ENCODE results near the gene PTPRO.

PTPRO gene

GRCh38 chr12:15322164-15323061 lies at the start of gene PTPRO:
TSS of gene PTPRO (plus strand) at chr12:15322508.
- no peak for DNase-seq (ENCODE audit: low spot score)

GRCh38 chr12:15273896-15274295 lies 48.4 kb upstream of the PTPRO start:
- DNase-seq (ENCODE audit: low spot score): no peak

GRCh38 chr12:15274561-15274967 lies 47.7 kb upstream of the PTPRO start:
- DNase-seq (ENCODE audit: low spot score): no peak

- peak; percentile 45 for DNase-seq (ENCODE audit: low spot score)
Observed at GRCh38 chr12:15276088-15276698, 46.1 kb upstream of the PTPRO start.

- DNase-seq (ENCODE audit: low spot score): peak; percentile 6
Observed at GRCh38 chr12:15278816-15279658, 43.3 kb upstream of the PTPRO start.

- DNase-seq (ENCODE audit: low spot score): no peak
Observed at GRCh38 chr12:15280930-15281329, 41.4 kb upstream of the PTPRO start.

- no peak for DNase-seq (ENCODE audit: low spot score)
Observed at GRCh38 chr12:15289192-15289591, 33.1 kb upstream of the PTPRO start.

GRCh38 chr12:15293731-15294130 lies 28.6 kb upstream of the PTPRO start:
- DNase-seq (ENCODE audit: low spot score): no peak

- no peak for DNase-seq (ENCODE audit: low spot score)
Observed at GRCh38 chr12:15299947-15300346, 22.4 kb upstream of the PTPRO start.

- no peak for DNase-seq (ENCODE audit: low spot score)
Observed at GRCh38 chr12:15304296-15304695, 18.0 kb upstream of the PTPRO start.

- DNase-seq (ENCODE audit: low spot score): no peak
Observed at GRCh38 chr12:15306605-15307004, 15.7 kb upstream of the PTPRO start.

- no peak for DNase-seq (ENCODE audit: low spot score)
Observed at GRCh38 chr12:15307079-15307478, 15.2 kb upstream of the PTPRO start.

GRCh38 chr12:15318841-15319240 lies 3.5 kb upstream of the PTPRO start:
- DNase-seq (ENCODE audit: low spot score): no peak

- DNase-seq (ENCODE audit: low spot score): no peak
Observed at GRCh38 chr12:15320881-15321280, 1.4 kb upstream of the PTPRO start.

- DNase-seq (ENCODE audit: low spot score): no peak
Observed at GRCh38 chr12:15323480-15323879, 1.2 kb downstream of the PTPRO start.

- DNase-seq (ENCODE audit: low spot score): no peak
Observed at GRCh38 chr12:15329891-15330290, 7.6 kb downstream of the PTPRO start.

GRCh38 chr12:15334225-15334624 lies 11.9 kb downstream of the PTPRO start:
- DNase-seq (ENCODE audit: low spot score): no peak

- DNase-seq (ENCODE audit: low spot score): no peak
Observed at GRCh38 chr12:15335959-15336358, 13.7 kb downstream of the PTPRO start.

- DNase-seq (ENCODE audit: low spot score): no peak
Observed at GRCh38 chr12:15336768-15337553, 14.7 kb downstream of the PTPRO start.

GRCh38 chr12:15341371-15341770 lies 19.1 kb downstream of the PTPRO start:
- no peak for DNase-seq (ENCODE audit: low spot score)

GRCh38 chr12:15344561-15344960 lies 22.3 kb downstream of the PTPRO start:
- no peak for DNase-seq (ENCODE audit: low spot score)

GRCh38 chr12:15346488-15346887 lies 24.2 kb downstream of the PTPRO start:
- DNase-seq (ENCODE audit: low spot score): no peak

Measured in cerebellar cortex (tissue), 1 donor.